Memory B cell (primary cell): ENCODE data around the gene NEU3.
"Not testable (repeated sequence)": the region's sequence is repeated elsewhere in the genome, so short reads cannot be mapped to it uniquely, and the experiment has no call there.

Experiments used
- ATAC-seq: fragments of 150-1000 bp; cut with Tn5 transposase; 2 replicates; pipeline ENCODE4 v1.10.0; 2021; ENCODE audit warnings: low read depth, mild to moderate bottlenecking, moderate library complexity
- DNase-seq, 2 donors: peaks; one replicate each; pipeline ENCODE4 v3.0.0; 2022; ENCODE audit warnings: low spot score in 2 of 2
- H3K27ac Mint-ChIP-seq: one replicate; pipeline ENCODE4 v1.8.0; 2022; ENCODE audit warnings: mild to moderate bottlenecking, moderate library complexity, mixed read lengths
- H3K27me3 Mint-ChIP-seq: one replicate; pipeline ENCODE4 v1.8.0; 2022; ENCODE audit warnings: mixed read lengths
- H3K36me3 Mint-ChIP-seq: one replicate; pipeline ENCODE4 v1.8.0; 2022; ENCODE audit warnings: mild to moderate bottlenecking, mixed read lengths
- H3K4me1 Mint-ChIP-seq: one replicate; pipeline ENCODE4 v1.8.0; 2022; ENCODE audit warnings: mixed read lengths
- H3K4me3 Mint-ChIP-seq: one replicate; pipeline ENCODE4 v1.8.0; 2022; ENCODE audit warnings: mild to moderate bottlenecking, moderate library complexity, mixed read lengths
- H3K9me3 Mint-ChIP-seq: one replicate; pipeline ENCODE4 v1.8.0; 2022; ENCODE audit warnings: mixed read lengths

NEU3 gene

DNA sequence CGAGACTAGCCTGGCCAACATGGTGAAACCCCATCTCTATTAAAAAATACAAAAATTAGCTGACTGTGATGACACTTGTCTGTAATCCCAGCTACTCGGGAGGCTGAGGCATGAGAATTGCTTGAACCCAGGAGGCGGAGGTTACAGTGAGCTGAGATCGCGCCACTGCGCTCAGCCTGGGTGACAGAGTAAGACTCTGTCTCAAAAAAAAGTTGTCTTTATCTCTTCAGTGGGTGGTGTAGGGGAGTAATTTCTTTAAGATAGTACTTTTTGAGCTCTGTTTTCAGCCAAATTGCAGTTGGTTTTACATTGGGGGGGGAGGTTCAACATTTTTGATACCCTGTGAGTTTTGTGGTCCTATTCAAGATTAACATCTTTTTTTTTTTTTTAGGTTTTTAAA is 28.6 kb upstream of the NEU3 start:
- peaks cover 40% of the 10 kb centered on the region for H3K4me1 Mint-ChIP-seq

GRCh38 chr11:74966651-74967050 is 22.1 kb upstream of the NEU3 start:
- Mint-ChIP-seq H3K27ac (no peak overlapping the region), H3K27me3 (no peaks in the 10 kb centered on the region), H3K4me1 (peaks cover 15% of the 10 kb centered on the region), H3K4me3 (no peak overlapping the region), H3K36me3 (peaks cover 25% of the 10 kb centered on the region), H3K9me3 (no peaks in the 10 kb centered on the region)
- DNase-seq (no peak), ATAC-seq (no peak)

More for the DNA sequence above, 28.6 kb upstream of the NEU3 start:
- not testable (repeated sequence) for H3K9me3 Mint-ChIP-seq, H3K27me3 Mint-ChIP-seq, ATAC-seq, DNase-seq, H3K4me3 Mint-ChIP-seq
- Mint-ChIP-seq H3K36me3 (peaks cover 32% of the 10 kb centered on the region), H3K27ac (peak overlapping the region; percentile 54)

- Mint-ChIP-seq H3K27me3 (no peaks in the 10 kb centered on the region), H3K4me3 (no peak overlapping the region), H3K27ac (peak overlapping the region; percentile 72), H3K36me3 (peaks cover 44% of the 10 kb centered on the region), H3K4me1 (peaks cover 10% of the 10 kb centered on the region), H3K9me3 (no peaks in the 10 kb centered on the region)
- ATAC-seq (no peak), DNase-seq (no peak)
Measured at GRCh38 chr11:74970852-74971395, 17.8 kb upstream of the NEU3 start.

GRCh38 chr11:74971424-74971823 is 17.3 kb upstream of the NEU3 start:
- Mint-ChIP-seq H3K4me1 (peaks cover 10% of the 10 kb centered on the region), H3K4me3 (no peak overlapping the region), H3K36me3 (peaks cover 47% of the 10 kb centered on the region), H3K27me3 (no peaks in the 10 kb centered on the region), H3K9me3 (no peaks in the 10 kb centered on the region), H3K27ac (no peak overlapping the region)
- ATAC-seq (no peak), DNase-seq (no peak)

- Mint-ChIP-seq H3K4me1 (peaks cover 7% of the 10 kb centered on the region), H3K36me3 (peaks cover 35% of the 10 kb centered on the region), H3K27me3 (no peaks in the 10 kb centered on the region), H3K27ac (no peak overlapping the region), H3K9me3 (no peaks in the 10 kb centered on the region), H3K4me3 (no peak overlapping the region)
- DNase-seq (no peak), ATAC-seq (no peak)
Measured at GRCh38 chr11:74978041-74978440, 10.7 kb upstream of the NEU3 start.

GRCh38 chr11:74980634-74981033 is 8.1 kb upstream of the NEU3 start:
- Mint-ChIP-seq H3K9me3 (no peaks in the 10 kb centered on the region), H3K27ac (peak overlapping the region; percentile 67)
- no peak for ATAC-seq

GRCh38 chr11:74981888-74982287 is 6.8 kb upstream of the NEU3 start:
- no peak overlapping the region for H3K4me3 Mint-ChIP-seq
- DNase-seq (no peak), ATAC-seq (no peak)
- H3K27me3 Mint-ChIP-seq: no peaks in the 10 kb centered on the region
- peaks cover 2% of the 10 kb centered on the region for H3K4me1 Mint-ChIP-seq
- H3K36me3 Mint-ChIP-seq: peaks cover 8% of the 10 kb centered on the region
- no peaks in the 10 kb centered on the region for H3K9me3 Mint-ChIP-seq
- peak overlapping the region; percentile 35 for H3K27ac Mint-ChIP-seq

More at GRCh38 chr11:74980634-74981033, 8.1 kb upstream of the NEU3 start:
- no peak for DNase-seq
- peaks cover 14% of the 10 kb centered on the region for H3K36me3 Mint-ChIP-seq
- H3K4me1 Mint-ChIP-seq: peaks cover 2% of the 10 kb centered on the region
- no peaks in the 10 kb centered on the region for H3K27me3 Mint-ChIP-seq
- H3K4me3 Mint-ChIP-seq: no peak overlapping the region

DNA sequence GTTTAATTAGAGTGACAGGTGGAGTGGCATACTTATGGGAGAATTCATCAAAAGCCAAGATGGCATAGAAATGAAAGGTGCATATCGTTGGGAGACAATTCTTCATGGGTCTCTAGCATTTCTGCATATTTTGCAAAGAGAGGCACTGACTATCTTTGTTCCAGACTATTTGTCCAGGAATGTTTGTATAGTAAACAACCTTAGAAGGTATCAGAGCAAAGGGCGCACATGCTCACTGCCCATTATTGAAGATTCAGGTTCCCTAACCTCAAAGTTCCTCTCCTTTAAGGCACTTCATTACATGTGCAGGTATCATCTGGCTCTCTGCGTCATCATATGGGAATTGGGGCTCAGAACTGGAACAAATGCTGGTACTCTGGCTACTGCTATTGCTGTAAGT is 4.7 kb upstream of the NEU3 start:
- no peak overlapping the region for H3K4me3 Mint-ChIP-seq
- no peaks in the 10 kb centered on the region for H3K9me3 Mint-ChIP-seq
- H3K27ac Mint-ChIP-seq: no peak overlapping the region
- peaks cover 2% of the 10 kb centered on the region for H3K4me1 Mint-ChIP-seq
- H3K27me3 Mint-ChIP-seq: no peaks in the 10 kb centered on the region
- DNase-seq (no peak), ATAC-seq (no peak)
- peaks cover 6% of the 10 kb centered on the region for H3K36me3 Mint-ChIP-seq

- H3K4me3 Mint-ChIP-seq: no peak overlapping the region
- no peaks in the 10 kb centered on the region for H3K9me3 Mint-ChIP-seq
- peaks cover 6% of the 10 kb centered on the region for H3K4me1 Mint-ChIP-seq
- peaks cover 6% of the 10 kb centered on the region for H3K36me3 Mint-ChIP-seq
- H3K27ac Mint-ChIP-seq: peak overlapping the region; percentile 33
- DNase-seq (no peak), ATAC-seq (no peak)
- H3K27me3 Mint-ChIP-seq: no peaks in the 10 kb centered on the region
Measured at GRCh38 chr11:74984730-74985129, 4.0 kb upstream of the NEU3 start.

- Mint-ChIP-seq H3K27me3 (no peaks in the 10 kb centered on the region), H3K27ac (peak overlapping the region; percentile 89), H3K9me3 (no peaks in the 10 kb centered on the region), H3K36me3 (no peaks in the 10 kb centered on the region), H3K4me3 (peak overlapping the region; percentile 98), H3K4me1 (peaks cover 27% of the 10 kb centered on the region)
- ATAC-seq (peak; percentile 22), DNase-seq (no peak)
Measured at GRCh38 chr11:74989260-74989638, 516 bp downstream of the NEU3 start.

GRCh38 chr11:74990150-74990549 is 1.4 kb downstream of the NEU3 start:
- H3K27me3 Mint-ChIP-seq, H3K27ac Mint-ChIP-seq, H3K9me3 Mint-ChIP-seq, DNase-seq, H3K36me3 Mint-ChIP-seq, ATAC-seq: not testable (repeated sequence)
- peaks cover 25% of the 10 kb centered on the region for H3K4me1 Mint-ChIP-seq
- peak overlapping the region; percentile 4 for H3K4me3 Mint-ChIP-seq

- no peak for ATAC-seq
- H3K4me3 Mint-ChIP-seq: no peak overlapping the region
Measured at GRCh38 chr11:74990941-74991340, 2.2 kb downstream of the NEU3 start.

DNA sequence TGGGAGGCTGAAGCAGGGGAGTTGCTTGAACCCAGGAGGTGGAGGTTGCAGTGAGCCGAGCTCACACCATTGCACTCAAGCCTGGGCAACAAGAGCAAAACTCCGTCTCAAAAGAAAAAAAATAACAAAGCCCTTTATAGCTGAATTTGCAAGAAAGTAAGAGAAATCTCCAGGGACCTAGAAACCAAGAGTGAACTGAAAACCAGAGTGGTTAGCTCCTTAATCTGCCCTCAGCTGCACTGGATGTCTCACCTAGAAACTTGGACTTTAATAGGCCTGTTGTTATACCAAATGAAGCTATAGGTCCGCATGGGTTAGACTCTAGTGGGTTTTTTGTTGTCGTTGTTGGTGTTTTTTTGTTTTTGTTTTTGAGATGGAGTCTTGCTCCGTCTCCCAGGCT is 4.1 kb downstream of the NEU3 start:
- DNase-seq: no peak
- Mint-ChIP-seq H3K9me3 (no peaks in the 10 kb centered on the region), H3K27me3 (no peaks in the 10 kb centered on the region), H3K4me1 (peaks cover 25% of the 10 kb centered on the region), H3K36me3 (peaks cover 6% of the 10 kb centered on the region), H3K4me3 (no peak overlapping the region), H3K27ac (no peak overlapping the region)
- ATAC-seq: no peak

More at GRCh38 chr11:74990941-74991340, 2.2 kb downstream of the NEU3 start:
- Mint-ChIP-seq H3K4me1 (peaks cover 25% of the 10 kb centered on the region), H3K27me3 (no peaks in the 10 kb centered on the region), H3K27ac (peak overlapping the region; percentile 1), H3K9me3 (no peaks in the 10 kb centered on the region), H3K36me3 (peaks cover 4% of the 10 kb centered on the region)
- DNase-seq: no peak

DNA sequence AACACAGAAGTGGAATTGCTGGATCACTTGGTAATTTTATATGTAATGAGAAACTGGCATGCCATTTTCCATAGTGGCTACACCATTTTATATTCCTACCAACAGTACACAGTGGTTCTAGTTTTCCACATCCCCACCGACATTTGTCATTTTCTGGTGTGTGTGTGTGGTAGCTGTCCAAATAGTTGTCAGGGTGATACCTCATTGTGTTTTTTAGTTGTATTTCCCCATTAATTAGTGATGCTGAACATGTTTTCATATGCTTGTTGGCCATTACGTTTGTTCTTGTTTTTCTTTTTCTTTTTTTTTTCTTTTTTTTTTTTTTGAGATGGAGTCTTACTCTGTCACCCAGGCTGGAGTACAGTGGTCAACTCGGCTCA is 12.2 kb downstream of the NEU3 start:
- peaks cover 6% of the 10 kb centered on the region for H3K4me1 Mint-ChIP-seq
- H3K4me3 Mint-ChIP-seq: no peak overlapping the region
- no peaks in the 10 kb centered on the region for H3K27me3 Mint-ChIP-seq
- DNase-seq (no peak), ATAC-seq (no peak)
- no peaks in the 10 kb centered on the region for H3K9me3 Mint-ChIP-seq
- peaks cover 12% of the 10 kb centered on the region for H3K36me3 Mint-ChIP-seq
- H3K27ac Mint-ChIP-seq: no peak overlapping the region

DNA sequence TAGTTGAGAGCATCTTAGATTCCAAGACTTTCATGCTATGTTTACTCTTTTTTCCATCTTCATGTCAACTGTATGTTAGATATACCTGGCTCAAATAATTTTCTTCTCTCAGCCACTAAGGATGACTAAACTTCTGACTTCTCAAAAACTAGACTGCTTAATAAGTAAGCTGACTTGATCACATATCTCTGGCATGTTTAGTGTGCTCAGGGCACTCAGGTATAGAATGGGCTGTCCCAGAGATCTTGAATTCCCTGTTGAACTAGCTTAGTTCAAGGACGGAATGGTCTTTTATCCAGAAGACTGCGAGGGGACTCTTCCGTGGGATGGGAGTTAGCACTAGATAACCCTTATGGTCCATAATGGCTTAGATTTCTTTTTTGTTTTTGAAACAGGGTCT is 13.0 kb downstream of the NEU3 start:
- DNase-seq: no peak
- no peaks in the 10 kb centered on the region for H3K9me3 Mint-ChIP-seq
- H3K27ac Mint-ChIP-seq: no peak overlapping the region
- H3K4me3 Mint-ChIP-seq: no peak overlapping the region
- H3K36me3 Mint-ChIP-seq: peaks cover 13% of the 10 kb centered on the region
- H3K27me3 Mint-ChIP-seq: no peaks in the 10 kb centered on the region
- no peak for ATAC-seq
- H3K4me1 Mint-ChIP-seq: peaks cover 6% of the 10 kb centered on the region
